NCI-H446 treated with DMSO at 0.1 percent for 48 hours (cell line): ENCODE measurements around the gene TMPRSS6.

Source experiments
- DNase-seq: peaks from one replicate; lab custom pipeline; 2025; lab: John Stamatoyannopoulos, UW

Gene TMPRSS6

DNA sequence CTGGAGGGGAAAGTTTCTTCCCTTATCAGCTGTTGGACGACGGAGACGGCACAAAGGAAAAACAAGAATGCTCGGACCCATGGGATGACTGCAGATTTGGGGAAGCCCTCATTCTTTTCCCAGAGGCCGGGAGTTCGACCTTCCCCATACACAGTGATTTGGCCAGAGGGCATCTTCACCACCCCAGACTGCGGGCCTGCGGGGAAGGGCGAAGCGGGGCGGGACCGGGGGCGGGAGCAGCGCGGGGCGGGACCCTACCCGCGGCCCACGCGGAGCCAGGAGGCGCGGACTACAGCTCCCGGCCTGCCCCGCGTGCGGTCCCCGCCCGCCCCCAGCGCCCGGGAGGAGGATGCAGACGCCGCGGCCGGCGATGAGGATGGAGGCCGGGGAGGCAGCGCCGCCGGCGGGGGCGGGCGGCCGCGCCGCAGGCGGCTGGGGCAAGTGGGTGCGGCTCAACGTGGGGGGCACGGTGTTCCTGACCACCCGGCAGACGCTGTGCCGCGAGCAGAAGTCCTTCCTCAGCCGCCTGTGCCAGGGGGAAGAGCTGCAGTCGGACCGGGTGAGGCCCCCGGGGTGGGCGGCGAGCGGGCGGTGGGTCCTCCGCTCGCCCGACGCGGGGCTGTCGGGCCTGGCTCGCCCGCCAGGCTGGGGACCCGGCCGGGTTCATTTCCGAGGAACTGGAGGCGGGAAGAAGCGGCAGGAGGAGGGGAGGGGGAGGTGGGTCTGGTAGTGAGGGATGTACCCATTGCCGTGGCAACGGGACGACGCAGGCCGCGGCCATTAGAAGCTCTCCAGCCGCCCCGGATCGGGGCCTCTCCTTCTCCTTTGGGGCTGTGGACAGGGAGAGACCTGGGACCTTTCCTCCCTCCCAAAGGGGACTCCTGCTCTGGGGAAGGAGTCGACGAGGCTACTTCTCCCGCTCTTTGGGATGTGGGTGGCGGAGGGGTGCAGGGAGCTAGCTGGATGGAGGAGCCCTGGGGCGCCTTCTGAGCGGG lies 57.8 kb downstream of the TMPRSS6 start, which contains the start of gene KCTD17:
Gene KCTD17, plus strand, starts transcription at position 352 of the 995 bp plus-strand sequence. Its CDS starts 19 bp downstream, at position 371.
- DNase-seq: no peak

DNA sequence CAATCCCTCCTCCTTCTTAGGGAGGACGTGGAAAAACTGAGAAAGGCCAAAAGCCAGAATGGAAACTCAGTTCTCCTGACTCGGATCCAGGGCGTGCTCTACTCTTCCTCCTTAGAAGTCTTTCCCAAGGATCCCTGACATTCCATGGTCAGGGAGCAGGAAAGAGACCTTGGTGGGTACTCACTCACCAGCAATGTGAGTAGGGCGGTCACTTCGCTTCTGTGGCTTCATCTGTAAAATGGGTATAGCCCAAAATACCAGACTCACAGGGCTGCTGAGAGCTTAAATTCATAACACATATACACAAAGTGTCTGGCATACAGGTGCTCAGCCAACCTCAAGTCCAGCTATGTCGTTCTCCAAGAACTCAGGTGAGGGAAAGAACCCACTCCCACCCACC lies 58.6 kb downstream of the TMPRSS6 start:
- DNase-seq: no peak

DNA sequence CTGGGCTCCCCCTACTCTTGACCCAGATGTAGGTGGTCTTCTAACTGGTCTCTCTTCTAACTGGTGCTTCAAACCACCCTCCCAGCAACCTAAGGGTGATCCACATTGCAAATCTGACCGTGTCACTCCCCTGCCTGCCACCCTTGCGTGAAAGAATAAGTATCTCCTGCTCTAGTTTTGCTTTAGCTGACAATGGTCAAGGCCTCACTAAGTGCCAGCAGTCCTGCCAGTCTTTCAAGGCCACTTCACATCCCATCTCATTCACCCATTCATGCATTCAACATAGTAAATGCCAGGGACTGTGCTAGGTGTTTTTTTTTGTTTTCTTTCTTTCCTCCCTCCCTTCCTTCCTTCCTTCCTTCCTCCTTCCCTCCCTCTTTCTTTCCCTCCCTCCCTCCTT lies 60.3 kb downstream of the TMPRSS6 start:
- DNase-seq: no peak

DNA sequence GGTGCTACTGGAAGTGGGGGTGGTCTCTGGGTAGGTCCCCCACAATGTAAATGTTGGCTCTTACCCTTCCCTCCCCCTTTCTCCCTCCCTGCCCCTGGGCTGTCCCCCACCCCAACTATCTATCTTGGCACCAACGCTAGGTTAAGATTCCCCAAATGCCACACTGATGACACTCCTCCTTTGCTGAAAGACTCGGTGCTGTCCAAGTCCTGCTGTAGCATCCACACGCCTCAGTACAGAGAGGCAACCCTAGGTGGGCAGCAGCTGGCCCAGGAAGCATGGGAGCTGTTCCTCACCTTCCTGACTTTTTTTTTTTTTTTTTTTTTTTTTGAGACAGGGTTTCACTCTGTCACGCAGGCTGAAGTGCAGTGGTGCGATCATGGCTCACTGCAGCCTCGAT lies 61.4 kb downstream of the TMPRSS6 start:
- DNase-seq: no peak

DNA sequence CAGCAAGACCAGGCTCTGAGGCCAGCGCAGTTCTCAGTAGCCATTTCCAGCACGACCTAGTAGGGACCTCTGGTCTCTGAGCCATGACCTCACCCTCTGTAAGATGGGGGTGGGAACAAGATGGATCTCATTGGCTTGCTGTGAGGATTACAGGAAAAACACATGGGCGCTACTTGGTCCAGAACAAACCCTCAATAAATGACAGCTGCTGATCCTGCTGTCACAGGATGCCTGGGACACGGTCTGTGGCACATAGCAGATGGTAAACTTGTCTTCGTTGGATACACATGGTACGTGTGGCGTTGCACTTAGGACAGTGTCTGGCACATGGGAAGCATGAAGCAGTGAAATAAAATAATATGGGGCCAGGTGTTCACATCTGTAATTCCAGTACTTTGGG lies 62.5 kb downstream of the TMPRSS6 start:
- DNase-seq: no peak

DNA sequence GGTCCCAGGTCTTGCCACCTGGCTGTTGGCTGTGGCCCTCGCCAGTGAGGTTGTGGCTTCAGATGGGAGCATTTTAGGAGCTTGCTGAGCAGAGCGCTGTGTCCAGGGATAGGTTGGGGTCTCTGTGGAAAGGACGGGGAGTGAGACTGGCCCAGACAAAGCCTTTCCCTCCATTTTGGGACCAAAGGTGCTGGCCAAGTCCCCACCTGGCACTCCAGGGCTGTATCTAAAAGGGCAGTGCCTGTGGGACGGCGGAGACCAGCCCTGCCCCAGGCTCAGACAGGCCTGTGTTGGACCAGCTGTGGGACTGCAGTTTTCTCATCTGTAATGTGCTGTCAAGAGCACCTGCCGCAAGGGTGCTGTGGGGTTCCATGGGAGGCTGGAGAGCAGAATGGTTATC lies 62.9 kb downstream of the TMPRSS6 start:
- DNase-seq: no peak

DNA sequence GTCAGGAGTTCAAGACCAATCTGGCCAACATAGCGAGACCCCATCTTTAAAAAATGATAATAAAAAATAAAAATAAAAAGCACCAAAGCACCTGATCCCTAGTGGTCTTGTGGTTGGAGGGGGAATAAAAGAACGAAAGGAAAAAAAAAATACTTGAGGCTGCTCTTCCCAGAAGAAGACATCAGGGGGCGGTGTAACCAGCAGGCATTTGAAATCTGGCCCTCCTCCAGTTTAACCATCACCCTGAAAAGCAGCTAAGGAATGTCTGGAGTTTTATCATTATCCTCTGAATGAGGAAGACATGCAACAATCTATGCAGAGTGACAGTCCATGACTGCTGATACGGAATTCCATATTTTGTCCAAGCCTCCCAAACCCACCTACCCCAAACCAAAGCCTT lies 63.6 kb downstream of the TMPRSS6 start:
- no peak for DNase-seq

DNA sequence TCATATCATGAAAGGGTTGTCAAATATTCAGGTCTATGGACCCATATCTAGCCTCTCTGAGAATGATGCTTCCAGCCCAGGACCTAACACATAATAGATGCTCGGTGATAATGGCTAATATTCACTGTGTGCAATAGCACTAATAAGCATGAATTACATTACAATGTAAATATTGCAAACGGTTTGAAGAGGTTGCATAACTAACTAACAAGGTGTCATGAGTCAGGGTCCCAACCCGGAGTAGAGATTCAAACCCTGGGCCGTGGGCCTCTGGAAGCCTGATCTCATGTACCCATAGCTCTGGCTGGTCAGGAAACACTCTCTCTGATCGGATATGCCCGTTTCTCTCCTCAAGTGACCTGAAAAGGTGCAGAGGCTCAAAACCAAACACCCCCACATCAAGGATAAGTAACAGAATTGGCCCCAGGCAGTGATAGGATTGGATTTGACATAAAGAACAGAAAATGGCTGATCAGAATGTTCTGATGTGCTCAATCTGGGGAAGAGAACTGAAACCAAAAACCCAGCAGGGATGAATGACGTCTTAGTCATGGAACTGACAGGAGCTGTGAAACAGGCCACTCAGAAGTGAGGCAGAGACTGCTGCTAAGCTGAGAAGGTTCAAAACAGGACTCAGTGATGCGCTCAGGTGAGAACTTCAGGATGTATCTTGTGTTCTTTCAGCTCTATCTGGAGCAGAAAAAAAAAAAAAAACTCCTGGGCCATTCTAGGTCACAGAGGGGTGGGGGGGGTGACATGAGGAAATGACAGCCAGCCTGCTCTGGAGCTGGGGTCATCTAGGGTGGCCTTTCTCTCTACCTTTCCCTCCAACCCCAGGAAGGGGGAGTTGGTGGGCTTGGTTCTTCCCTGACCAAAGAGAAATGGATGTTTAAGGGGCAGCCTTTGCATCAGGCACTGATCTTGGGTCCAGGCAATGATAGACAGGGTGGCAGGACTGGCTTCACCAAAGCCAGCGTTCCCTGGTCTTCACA lies 64.6 kb downstream of the TMPRSS6 start:
- no peak for DNase-seq

DNA sequence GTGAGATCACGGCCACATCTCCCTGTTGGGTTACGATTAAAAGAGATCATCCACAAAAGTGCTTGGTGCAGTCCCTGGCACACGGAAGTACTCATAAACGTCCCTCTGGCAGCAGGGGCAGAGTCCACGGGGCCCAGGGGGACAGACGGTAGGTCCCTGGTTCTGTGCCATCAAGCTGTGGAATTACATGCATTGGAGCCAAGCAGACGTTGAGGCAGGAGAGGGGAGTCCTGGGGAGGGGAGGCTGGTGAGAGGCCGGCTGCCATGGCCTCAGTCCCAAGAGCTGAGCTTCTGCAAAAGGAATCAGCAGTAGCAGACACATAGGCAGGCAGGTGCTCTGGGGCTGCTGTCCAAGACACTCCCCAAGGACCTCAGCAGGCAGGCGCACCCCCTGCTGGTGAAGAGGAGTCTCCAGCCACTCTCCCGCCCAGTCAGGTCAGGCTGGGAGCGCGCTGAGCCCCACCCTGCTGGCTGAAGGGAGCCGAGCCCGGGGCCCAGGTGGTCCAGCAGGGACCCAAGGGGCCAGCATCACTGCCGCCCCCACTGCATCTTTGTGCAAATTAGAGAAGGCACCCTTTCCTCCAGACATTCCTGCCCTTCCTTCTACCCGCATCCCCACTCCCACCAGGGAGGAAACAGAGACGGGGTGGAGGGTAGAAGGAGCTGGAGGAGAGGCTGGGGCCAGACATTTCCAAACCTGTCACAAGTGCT lies 65.5 kb downstream of the TMPRSS6 start:
- no peak for DNase-seq

DNA sequence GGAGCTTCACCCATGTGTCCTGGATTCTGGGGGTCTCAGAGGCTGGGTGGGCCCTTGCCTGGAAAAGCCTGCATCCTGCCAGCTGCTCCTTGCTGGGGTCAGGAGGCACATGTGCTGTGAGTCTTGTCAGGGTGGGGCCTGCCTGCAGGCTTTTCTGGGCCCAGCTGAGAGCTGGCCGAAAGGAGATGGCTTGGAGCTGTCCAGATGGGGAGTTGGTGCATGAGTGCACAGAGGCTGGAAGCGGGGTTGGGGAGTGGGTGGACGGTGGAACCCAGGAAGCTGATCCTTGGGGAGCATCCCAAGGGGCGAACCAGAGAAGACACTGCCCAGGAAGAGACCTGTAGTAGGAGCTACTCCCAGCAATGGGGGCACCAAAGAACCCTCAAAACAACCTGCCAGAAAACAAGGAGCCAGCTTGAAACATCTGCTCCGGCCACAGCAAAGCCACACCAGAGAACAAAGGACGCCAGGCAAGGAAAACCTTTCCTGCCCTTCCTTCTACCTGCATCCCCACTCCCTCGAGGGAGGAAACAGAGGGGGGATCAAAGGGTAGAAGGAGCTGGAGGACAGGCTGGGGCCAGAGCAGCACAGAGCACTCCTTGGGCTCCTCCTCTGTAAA lies 66.2 kb downstream of the TMPRSS6 start:
- DNase-seq: no peak

DNA sequence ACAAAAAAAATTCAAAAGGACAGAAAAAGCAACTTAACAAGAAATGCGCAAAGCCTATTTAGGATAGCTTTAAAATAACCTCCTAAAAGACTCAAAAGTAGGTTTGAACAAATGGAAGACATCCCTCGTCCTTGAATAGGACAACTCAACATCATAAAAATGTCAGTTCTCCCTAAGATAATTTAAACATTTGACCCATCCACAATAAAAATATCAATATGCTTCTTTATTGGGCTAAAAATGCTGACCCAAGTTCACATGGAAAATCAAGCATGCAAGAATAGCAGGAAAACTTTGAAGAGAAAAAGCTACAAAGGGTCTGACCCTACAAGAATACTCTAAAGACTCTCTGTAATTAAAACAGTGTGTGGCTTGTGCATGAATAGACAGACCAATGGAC lies 70.0 kb downstream of the TMPRSS6 start:
- no peak for DNase-seq

DNA sequence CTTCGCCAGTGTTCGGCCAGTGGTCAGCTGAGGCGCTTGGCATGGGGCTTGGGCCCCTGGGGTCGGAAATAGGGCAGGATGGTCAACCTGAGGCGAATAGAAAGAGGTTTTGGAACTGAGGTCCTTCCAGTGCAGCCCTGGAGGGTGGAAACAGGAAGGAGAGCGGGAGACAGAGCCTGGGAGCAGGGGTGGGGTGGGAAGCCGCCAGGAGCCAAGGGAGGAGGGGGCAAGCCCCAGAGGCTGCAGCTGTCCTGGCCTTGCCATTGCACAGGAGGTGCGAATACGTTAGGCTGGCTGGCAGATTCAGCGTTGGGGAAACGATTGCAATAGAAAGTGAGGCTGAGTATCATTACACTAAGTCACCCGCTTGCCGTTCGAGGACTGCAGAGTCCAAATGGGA lies 71.8 kb downstream of the TMPRSS6 start:
- DNase-seq: no peak

DNA sequence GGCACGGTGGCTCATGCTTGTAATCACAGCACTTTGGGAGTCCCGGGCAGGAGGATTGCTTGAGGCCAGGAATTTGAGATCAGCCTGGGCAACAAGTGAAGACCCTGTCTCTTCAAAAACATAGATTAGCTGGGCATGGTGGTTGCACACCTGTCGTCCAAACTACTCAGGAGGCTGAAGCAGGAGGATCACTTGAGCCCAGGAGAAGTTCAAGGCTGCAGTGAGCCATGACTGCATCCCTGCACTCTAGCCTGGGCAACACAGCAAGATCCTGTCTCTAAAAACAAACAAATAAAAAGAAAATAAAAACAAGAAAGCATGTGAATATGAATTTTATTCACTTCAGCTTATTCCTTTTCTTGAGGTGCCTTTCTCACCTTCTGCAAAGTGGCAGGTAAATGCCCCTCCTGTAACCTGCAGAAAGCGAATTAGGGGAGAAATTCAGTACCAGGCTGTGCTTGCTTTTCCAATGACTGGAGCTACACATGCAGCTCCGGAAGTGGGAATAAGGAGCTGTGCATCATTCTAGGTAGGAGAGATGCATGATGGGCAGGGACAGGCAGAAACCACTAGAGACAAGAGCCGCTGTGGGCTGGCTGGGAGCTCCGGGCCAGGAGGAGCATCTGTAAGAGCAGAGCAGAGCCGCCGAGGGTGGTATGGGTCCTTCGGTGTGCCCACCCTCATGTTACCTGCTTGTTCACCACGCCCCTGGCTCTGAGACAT lies 72.7 kb downstream of the TMPRSS6 start:
- no peak for DNase-seq

DNA sequence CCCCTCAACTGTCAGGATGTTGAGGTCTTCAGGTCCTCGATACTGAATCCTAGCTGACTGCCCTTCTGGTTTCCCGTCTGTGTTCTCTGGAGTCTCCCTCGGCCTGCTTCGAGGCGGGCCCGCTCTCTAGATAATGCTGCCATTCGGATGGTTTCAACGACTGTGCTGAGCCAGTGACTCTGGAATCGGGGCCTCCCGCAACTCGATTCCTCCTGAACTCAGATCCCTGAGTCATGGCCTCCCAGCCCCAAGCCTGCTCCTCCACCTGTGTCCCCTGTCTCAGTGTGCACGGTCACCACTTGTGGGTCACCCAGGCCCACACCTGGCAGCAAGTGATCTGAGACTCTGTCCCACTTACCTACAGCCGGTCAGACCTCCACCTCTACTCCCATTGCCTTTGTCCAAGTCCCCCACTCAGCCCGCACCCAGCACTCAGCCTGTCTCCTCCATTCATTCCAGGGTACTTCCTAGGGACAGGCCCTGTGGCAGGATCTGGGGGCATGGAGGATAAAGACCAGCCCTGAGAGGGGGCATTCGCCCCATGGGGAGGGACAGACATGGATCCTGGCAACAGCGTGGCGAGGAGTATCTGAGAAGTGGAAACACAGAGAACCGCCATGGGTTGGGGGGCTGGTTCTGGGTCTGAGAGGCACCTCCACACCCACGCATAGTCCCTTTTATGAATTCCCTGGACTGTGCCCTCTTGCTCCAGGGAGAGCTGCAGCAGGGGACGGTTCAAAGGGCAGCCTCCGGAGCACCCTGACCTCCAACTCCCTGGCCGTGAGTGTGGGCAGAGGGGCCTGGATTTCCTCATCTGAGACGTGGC lies 75.7 kb downstream of the TMPRSS6 start:
- DNase-seq: no peak

DNA sequence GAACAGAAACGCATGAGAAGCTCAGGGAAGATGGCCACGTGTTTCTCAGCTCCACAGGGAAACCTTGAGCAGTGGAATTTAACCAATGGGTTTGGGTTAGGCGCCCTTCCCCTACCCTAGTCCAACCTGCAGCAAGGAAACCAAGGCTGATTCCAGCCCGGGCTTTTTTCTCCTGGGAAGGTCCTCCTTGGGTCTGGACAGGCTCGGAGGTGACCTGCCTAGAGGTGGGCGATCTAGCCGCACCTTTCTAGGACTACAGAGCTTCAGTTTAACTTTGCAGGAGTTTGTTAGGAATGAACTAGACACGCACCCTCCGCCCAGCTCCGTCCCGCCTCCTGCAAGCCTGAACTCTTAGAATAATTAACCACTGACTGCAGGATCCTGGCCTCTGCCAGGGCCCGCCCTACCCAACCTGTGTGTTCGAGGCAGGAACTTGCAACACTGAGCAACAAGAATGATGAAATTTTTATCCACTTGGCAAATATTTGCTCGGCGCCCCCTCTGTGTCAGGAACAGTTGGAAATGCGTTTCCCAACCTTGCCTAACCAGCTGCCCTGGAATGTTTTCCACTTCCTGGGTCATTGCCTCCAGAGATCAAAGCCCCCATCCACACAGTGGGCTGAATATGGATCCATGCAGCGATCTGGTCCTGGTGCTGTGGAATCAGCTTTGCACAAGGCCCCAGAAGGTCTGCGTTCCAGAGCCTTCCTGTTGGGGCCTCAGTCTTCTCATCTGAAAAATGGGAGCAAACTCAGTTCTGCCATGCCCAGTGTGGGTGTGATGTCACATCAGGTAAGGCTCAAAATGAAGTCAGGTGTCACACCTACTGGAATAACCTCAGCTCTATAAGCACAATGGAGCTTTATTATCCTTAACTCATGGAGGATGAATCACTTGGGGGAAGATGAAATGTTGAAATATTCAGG lies 76.7 kb downstream of the TMPRSS6 start:
- no peak for DNase-seq

DNA sequence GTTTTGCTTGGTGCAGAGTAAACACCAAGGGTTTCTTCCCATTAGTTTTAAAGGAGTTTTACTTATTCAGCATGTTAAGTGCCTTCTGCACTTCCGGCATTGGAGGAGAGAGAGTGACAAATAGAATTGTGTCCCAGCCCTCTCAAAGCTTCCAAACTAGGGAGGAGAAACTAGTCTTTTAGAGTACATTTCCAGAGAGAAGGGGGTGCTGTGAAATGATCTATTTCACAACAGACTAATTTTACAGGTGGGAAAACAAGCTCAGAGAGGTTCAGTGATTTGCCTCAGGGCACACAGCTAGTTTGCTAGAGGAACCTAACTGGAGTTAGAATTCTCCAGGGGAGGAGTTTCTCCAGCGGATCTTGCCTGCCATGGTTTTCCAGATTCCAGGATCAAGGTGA lies 77.4 kb downstream of the TMPRSS6 start:
- no peak for DNase-seq

DNA sequence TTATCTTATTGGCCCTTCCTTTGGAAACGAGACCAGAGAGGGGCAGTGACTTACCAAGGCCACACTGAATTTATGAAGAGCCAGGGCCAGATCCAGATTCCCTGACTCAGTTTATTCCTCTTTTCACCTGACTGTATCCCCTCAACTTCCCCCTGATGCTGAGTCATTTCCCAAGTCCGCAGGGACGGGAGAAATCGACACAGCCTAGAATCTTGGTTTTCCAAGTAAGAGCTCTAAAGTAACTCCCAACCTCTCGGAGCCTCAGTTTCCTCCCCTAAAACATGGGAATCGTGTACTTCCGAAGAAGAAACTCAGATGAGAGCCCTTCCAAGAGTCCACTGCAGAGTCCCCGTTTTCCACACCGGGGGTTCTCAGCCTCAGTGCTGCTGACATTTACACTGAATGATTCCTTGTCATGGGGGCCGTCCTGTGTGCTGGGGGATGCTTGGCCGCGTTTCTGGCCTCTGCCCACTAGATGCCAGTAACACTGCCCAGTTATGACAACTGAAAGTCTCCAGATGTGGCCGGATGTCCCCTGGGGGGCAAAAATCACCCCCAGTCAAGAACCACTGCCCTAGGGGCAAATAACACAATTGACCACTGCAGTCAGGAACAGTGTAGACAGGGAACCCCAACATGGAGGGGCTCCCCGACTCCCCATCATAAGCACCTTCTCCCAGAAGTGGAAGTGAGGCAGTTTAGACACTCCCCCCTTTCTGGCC lies 78.8 kb downstream of the TMPRSS6 start:
- no peak for DNase-seq
